NCI-H446 (cell line): ENCODE results near the gene BNC2.
A peak's percentile ranks its signal among the peaks of the same experiment; 100 is the strongest.
"Not testable (repeated sequence)": the region's sequence is repeated elsewhere in the genome, so short reads cannot be mapped to it uniquely, and the experiment has no call there.

Experiments
- DNase-seq, 2 experiments: peaks; one replicate each; lab custom pipeline; 2025; lab: John Stamatoyannopoulos, UW

The BNC2 gene

DNA sequence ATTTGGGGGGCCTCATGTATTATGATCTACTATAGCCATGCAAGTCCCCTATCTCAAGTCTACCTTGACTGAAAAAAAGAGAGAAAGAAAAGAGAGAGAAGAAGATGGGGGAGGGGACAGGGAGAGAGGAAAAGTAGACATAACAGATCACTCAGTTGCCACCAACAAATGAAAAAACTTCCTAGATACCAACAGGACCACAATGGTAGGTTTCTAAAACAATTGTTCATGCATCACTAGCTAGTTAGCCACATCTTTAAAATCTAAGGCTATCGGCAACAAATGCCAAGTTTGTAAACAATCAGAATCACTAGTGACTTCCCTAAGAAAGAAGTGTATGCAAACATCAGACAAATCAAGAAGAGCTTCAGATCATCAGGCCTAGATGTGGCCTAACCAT, 328.2 kb downstream of the BNC2 start:
- DNase-seq, result no peak

DNA sequence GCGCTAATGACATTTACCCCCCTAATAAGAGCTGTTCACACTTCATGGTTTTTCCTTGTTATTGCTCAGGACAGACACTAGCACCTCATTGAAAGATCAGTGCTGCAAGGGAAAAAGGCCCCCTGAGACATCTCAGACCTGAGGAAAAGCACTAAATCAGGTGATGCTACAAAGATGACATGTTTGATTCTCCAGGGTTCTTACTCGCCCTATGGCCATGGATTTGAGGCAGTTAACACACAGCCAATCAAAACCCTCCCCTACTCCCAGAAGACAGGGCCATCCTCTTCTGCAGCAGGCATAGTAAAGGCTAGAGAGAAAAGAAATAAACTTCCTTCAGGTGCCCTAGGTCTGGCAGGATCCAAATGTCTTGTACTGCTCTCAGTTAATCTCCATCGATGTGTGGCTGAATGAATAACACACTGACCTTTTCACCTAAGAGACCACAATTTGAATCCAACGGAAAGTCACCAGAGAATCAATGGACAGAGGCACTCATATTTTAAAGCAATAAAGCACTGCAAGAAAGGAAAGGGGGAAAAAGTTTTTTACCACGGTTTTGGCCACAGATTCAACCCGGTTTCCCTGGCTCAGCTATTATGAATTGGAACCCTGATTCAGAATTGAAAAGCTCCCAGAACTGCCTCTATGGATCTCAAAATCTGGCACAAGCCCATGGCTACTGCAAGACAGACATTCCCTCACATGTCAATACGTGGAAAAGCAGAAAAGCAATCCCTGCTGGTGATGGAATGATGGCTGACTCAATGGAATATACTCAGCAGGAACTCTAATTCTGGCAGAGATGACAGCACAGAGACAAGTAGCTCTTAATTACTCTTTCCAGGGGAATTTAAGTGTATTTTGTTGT, 329.5 kb downstream of the BNC2 start:
- DNase-seq, result peak in 1 of 2 experiments; percentile 23

DNA sequence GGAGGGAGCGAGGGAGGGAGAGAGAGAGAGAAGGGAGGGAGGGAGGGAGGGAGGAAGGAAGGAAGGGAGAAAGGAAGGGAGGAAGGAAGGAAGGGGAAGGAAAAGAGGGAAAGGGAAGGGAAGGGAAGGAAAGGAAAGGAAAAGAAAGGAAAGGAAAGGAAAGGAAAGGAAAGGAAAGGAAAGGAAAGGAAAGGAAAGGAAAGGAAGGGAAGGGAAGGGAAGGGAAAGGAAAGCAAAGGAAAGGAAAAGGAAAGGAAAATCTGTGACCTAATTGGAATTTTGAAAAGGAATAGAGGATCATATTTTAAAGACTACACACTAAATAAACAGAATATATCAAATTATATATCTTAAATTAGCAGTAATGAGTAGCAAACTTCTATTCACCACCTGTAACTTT, 330.8 kb downstream of the BNC2 start:
- DNase-seq, result not testable (repeated sequence)

DNA sequence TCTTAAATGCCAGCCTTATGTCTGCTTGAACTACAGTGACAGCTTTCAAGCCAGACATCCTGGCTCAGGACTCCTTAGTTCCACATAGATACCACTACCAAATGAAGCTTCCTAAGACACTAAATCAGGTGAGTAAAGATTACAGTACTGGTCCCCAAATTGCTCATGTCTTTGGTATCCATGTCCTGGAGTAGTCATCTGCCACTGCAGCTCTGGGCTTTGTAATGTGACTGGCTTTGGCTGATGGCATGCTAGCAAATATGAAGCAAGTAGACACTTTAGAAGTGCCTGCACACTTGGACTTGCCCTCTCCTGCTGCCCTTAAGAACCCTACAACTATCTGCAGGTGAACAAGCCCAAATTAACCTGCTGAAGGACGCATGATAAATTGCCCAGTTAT, 334.9 kb downstream of the BNC2 start:
- DNase-seq, result peak in 1 of 2 experiments; percentile 16

DNA sequence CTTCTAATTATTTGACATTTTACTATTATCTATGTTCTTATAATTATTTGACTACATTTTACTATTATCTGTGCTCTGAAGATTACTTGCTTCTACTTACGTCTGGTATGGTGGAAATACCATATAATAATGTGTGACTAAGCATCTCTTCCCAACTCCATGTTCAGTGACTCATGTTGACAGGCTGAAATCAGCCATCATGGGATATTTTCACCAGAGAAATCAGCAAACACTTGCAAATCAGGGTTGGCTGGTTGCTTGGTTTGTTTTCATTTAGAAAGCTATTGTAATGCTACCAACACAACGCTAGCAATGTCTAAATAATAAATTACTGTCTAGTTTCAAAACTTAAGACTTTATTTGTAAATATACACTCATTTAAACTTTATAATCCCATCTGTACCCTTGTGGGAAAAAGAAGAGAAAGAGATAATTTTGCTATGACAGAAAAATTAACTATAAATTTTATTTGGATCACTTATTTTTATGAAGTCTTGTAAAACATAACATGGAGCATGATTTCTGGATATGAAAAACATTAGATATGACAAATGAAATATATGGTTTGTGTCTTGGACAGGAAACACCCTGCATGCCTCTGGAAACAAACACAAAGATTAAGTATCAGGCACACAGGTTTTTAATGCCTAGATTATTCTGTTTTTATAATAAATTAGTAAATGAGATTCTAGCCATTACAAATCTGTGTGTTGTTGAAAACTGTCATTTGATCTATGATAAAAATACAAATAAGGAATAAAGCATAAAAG, 337.6 kb downstream of the BNC2 start:
- peak in 1 of 2 experiments; percentile 41 for DNase-seq

DNA sequence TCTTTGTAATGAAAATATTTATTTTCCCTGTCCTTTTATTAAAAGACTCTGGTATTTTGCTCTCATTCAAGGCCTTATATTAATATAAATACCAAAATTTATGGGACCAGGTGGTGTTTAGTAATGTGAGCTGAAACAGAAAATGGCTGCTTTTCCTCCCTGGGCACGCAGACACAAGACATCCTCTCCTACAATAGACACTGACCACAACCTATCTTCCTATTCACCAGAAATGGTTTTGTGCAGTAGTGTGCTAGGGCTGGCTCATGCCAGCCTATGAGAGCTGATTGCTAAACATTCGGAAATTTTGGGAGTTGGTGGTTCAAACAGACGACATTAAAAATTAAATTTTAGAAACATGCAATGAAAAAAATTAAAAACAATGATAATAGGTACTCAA, 338.2 kb downstream of the BNC2 start:
- no peak for DNase-seq

DNA sequence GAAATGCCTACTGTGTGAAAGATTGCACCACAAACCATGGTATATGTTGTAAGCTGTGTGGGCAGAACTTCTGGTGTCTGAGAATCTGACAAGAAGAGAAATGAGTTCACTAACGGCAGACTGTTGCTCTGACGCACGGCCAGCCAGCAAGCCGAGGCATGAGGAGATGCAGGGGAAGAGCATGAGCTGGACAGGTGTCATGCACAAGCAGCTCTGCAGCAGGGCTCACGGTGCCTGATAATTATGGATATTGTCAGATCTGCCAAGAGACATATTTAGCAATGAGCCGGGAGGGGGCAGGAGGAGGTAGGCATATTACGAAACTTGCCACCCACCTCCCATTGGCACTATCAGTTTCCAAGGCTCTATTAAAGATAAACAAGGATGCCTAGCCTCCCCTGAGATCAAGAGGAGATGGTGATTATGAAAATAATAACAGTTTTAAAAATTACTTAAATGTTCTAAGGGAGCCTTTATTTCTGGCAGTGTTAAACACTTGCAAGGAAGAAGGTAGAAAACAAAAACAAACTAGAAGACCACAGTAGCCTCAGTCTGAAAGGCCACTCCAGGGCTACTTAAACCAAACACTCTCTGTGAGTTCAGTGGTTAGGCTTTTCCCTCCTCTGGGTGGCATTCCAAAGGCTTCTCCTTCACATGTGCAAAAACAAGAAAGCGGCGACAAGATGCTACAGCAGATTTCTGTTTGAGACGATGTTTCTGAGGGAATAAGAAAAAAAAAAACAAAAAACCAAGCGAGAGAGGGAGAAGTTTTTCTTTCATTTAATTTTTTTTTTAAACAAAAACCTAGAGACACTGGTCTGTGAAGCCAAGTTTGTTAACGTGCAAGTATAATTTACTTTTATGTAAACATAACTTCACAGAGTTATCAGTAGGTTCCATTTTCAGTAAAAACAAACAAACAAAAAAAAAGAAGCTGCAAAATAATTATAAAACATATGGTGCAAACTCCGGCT, 339.5 kb downstream of the BNC2 start:
- peak; percentile 63 to 85 for DNase-seq

DNA sequence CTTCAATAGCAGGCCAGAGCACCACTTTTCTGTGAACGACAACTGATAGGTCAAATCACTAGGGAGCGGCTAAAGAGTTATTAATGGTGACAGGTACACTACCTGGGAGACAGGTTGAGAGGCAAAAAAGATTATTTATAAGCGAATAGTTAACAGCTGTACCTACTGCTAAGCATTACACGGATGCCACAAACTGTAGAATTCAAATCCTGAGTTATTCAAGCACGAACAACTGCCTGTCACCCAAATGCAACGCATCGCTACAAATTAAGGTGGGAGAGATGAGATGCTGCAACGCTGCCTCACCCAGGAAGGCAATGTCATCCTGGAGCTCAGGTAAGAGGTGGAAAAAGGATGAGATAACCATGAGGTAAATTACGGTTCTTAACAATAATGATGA, 342.9 kb downstream of the BNC2 start:
- no peak for DNase-seq

DNA sequence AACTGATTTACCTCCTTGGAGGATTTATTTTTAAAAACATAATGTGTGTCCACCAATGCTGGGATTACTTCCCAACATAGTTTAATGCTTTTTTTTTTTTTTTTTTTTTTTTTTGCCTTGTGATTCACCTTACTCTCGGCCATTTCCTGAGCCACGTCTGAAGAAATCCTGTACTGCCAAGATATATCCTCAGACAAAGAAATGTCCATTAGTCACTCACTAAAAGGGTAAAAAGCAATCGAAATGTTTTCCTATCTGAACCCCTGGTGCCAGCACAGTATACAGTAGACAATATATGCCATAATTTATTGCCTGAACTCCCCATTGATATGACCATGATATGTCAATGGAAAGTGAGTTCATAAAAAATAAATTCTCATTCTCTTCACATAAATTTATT, 344.1 kb downstream of the BNC2 start:
- DNase-seq, result no peak

DNA sequence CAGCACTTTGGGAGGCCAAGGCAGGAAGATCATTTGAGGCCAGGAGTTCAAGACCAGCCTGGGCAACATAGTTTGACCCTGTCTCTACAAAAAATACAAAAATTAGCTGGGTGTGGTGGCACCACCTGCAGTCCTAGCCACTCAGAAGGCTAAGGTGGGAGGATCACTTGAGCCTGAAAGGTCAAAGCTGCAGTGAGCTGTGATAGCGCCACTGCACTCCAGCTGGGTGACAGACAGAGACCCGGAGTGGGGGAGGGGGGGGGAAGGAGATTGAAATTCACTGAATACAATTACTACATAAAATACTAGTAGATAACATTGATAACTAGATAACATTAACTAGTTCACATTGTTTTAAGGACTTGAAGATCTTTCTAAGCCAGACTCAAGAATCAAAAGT, 345.6 kb downstream of the BNC2 start:
- no peak for DNase-seq

DNA sequence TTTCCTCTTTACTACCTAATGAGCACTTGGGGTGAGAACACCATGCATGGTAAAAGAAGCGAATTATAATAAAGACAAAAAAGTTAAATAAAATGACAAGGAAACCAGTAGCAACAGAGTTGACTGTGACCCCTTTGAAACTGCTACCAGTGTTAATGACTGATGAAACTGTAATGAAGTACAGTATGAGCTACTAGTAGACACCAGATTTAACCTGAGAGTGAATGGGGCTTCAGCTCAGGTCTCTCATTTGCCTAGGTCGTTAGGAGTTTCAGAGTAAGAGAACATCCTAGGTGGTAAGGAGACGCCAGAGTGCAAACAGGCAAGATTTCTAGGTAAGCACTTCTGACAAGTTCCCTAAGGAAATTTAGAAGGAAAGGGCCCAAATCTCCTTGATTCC, 346.4 kb downstream of the BNC2 start:
- no peak for DNase-seq

DNA sequence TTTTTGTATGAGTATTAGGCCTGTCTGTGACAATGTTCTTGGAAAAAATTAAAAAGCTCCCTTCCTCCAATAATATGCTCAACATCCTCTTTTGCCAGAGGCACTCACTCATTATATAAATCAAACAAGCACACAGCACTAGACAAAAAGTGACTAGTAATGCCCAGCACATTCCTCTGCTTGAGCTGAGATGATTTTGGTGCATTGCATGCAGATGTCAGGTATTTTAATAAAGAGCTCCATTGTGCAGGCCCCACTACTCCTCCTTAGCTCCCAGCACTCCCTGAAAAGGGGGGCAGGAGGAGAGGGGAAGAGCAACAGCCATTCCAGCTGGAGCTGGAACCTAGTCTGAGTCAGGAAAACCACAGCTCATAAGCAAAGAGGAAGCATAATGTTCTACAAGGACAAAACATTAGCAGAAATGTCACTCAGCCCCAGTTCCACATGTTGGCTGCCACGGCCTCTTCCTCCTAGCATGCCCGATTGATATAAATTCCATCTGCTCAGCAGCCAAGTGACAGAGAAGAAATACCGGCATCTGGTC, 348.5 kb downstream of the BNC2 start:
- peak; percentile 39 to 89 for DNase-seq

DNA sequence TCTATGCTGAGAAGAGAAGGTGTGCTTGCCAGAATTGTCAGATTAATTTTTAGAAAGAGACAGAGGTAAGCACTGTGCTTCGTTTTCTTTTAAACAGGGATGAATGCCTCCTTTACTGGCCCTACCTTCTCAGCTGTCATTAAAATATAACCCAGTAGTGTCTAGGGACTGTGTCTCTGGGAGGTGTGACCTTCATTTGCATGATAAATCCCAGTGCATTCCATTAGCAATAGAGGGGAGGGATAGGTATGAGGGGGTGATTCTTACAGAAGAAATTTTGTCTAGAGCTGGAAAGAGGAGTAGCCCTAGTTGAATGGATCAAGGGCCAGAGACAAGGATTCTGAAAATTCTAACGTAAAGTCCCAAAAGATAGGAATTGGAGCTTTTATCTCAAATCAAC, 351.5 kb downstream of the BNC2 start:
- no peak for DNase-seq

DNA sequence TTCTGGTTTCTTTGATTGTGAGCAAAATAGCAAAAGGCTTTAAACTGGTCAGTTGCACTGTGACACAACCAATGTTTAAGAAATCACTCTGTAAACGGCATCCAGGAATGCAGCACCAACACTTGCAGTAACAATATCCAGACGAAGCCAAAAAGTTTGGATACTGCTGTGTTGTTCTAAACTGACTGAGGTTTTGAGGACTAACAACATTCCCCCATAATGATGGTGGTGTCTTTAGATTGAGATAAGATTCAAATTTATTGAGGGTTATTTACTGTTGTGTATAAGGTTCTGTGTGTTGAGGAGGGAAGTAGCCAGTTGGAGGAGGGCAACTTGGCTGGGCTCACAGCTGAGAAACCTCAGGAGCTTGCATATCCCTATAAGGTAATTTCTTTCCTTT, 353.6 kb downstream of the BNC2 start:
- no peak for DNase-seq

DNA sequence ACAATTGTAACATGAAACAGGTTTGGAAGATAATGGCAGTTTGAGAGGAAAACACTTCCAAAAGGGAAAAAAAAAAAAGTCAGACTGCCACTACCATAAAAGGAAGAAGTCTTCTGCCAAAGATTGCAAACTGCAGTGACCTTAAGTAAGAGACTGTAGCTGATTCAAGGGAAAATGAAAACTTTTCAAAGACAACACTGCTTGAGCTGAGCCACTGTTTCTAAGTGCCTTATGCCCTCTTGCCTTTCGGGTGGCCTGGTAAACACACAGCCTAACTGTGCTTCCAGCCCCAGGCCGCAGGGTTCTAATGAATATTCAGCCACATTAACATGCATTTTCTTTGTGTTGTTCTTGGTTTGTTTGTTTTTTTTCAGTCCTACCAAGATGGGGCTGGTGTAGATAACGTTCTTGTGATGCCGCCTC, 354.6 kb downstream of the BNC2 start:
- DNase-seq, result peak in 1 of 2 experiments; percentile 36

DNA sequence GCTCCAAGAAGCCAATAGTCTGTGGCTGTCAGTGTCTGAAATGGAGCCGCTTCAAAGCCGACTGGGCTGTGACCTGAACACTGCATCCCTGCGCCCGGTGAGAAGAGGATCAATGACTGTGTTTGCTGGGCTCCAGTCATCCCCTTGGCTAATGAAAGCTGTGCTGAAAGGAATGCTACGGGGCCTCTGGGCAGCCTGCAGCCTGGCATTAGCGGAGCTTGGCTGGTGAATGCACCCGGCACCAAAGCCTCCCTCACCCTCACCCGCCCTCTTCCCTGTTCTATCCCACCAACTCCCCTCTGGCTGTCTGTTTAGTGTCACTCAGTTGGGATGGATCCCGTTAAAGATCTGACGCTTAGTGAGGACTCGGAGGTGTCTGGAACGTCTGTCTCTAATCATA, 355.3 kb downstream of the BNC2 start:
- DNase-seq, result peak in 1 of 2 experiments; percentile 40

DNA sequence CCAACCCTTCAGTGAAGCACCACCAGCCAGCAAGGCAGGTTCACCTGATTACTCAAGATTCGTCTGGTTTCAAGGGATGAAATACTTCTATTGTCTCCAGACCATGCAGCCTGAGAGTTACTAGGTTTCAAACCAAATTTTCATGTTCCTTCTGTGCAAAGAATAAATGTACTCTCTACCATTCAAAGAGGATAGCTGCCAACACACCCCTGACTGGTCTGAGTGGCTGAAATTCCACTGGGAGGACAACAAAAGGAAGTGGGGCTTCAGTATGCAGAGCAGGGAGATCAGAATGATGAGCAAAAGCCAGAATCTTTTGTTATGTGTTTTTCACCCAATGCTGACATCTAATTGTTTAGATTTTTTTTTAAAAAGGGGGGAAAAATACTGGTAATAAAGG, 356.3 kb downstream of the BNC2 start:
- DNase-seq, result no peak

DNA sequence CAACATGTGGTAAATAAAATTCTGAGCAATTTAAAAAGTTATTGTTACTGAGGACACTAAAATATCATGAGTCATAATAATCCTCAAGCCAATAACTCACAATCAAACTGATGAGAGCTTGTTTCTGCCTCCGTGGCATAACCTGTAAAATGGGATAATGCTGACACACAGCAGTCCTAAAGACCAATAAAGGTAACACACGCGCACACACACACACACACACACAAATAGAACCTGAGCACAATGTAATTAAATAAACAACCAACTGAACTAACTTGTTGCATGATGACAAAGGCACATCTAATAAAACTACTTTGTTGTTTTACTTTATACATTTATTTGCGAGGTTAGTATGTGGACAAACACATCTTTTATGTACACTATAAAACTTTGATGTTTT, 358.2 kb downstream of the BNC2 start:
- no peak for DNase-seq

DNA sequence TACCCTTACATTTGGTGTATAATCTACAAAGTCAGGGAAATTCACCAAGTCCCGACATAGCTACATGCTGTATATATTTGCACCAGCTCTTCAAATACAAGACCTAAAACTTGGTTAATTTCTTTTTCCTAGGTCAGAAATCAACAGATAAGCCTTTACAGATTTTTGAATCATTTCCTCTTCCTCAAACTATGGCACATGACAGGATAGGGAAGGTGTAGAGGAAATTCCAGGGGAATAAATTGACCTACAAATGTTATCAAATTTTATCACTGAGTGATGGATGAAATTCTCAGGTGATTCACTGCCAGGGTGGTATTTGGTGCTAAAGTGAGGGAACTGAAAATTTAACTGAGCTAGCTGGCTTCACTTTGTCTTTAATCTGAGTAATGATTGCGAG, 360.0 kb downstream of the BNC2 start:
- DNase-seq, result no peak

DNA sequence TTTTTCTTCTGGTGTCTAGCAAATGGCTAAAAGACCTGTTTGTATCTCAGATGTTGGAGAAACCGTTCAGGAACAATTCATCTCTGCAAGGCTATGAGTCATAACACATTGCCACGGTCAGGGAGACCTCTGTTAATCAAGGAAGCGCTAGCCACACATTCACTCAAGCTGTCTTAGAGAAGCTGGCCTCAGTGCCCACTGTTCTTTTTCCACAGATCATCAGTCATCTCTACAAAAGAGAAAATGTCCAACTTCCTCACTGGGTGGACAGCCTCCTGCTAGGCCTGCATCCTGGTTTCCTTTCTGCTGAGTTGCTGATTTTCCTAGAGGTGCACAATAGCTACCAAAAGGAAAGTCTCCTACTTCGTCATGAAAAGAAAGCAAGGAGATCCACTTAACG, 360.5 kb downstream of the BNC2 start:
- no peak for DNase-seq

DNA sequence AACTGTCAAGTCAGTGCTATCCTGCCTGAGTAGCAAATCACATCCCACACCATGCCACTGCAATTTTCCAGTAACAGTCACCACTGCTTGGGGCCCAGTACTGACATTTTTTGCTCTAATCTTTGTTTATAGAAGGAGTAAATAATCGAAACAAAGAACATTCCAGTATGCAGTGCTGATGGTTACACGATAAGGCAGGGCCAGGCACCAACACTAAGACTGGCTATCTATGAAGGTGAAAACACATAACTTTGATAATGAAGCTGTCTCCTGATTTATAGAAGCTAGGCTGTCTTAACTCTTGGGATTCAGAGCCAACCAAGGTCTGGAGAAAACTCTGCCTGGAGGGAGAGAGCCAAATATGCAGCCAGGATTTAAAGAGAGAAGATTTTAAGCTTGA, 365.3 kb downstream of the BNC2 start:
- no peak for DNase-seq

DNA sequence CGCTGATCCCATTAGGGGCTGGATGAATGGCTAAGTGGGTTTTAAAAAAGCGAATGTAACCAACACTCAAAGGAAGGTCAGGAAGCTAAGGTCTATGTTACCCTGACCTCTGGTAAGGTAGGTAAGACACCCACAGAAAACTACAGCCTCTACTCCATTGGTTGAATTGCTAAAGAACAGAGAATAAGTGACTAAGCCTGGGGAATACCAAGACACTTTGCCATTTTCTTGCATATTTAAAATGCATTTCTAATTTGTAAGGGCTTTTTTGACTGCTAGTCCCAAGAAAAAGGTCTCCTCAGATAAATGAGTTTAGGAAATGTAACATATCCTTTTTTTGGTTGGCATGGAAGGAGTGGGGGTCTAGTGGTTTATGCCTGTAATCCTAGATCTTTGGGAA, 368.7 kb downstream of the BNC2 start:
- DNase-seq, result no peak
